ENCODE measurements around the gene WNT5A. TPM values are rescaled to one million over a fixed set of nuclear protein-coding genes. Genes with fewer than 3 reads are reported as not detected.

Gene WNT5A
- total RNA-seq, 1 donor from 2014 or later, result 3.3 TPM

DNA sequence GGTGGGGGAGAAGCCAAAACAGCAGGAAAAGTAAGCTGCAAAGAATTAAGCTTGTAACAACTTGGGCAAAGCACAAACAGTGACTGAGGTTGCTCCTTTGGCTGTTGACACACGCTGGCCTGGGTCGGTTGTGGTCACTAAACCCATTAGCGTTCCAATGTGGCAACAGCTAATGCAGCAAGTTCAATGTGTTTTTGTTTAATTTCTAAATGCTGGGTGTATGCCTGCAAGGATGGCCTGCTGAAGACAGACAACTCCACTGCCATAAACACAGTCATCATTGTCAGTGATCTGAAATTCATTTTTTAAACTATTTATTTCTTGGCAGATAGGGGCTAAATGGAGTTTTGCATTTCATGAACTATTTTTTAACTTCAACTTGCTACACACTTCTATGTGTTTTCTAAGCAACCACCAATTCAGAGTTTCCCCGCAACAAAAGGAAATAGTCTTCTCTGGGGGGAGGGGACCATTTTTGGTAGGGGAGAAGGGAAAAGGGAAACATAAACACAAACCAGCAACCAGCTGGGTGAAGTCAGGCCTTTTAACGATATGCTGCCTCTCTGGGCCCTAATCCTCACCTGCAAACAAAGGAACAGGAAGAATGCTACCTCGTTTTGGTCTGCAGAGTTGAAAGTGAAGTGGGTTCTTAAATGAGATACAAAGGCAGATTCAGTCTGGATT is 34.8 kb upstream of the WNT5A start:
- Histone ChIP-seq H3K27ac (no peak overlapping the region), H3K4me1 (peaks cover 27% of the 10 kb centered on the region), H3K9ac (no peak overlapping the region), H2AFZ (replicated peaks) (no peak overlapping the region), H4K20me1 (ENCODE audit: low read depth) (peaks cover 9% of the 10 kb centered on the region), H3F3A (ENCODE audit: low read depth) (peaks cover 19% of the 10 kb centered on the region), H3K4me3 (no peak overlapping the region), H3K79me2 (ENCODE audit: low read depth) (no peaks in the 10 kb centered on the region), H3K36me3 (no peaks in the 10 kb centered on the region), H3K27me3 (no peaks in the 10 kb centered on the region), H3K9me3 (ENCODE audit: low read depth) (no peaks in the 10 kb centered on the region), H3K4me2 (peak overlapping the region; percentile 55)
- Mint-ChIP-seq H3K27ac (no peak overlapping the region), H3K36me3 (no peaks in the 10 kb centered on the region), H3K27me3 (ENCODE audit: insufficient read depth, low read depth) (peaks cover 9% of the 10 kb centered on the region), H3K4me1 (peaks cover 44% of the 10 kb centered on the region), H3K9me3 (no peaks in the 10 kb centered on the region), H3K4me3 (no peak overlapping the region)
- no peak for TF ChIP-seq EZH2phosphoT487 (IDR thresholded peaks at IDR 0.05)
- peak; percentile 35 for DNase-seq (ENCODE audit: low spot score)

DNA sequence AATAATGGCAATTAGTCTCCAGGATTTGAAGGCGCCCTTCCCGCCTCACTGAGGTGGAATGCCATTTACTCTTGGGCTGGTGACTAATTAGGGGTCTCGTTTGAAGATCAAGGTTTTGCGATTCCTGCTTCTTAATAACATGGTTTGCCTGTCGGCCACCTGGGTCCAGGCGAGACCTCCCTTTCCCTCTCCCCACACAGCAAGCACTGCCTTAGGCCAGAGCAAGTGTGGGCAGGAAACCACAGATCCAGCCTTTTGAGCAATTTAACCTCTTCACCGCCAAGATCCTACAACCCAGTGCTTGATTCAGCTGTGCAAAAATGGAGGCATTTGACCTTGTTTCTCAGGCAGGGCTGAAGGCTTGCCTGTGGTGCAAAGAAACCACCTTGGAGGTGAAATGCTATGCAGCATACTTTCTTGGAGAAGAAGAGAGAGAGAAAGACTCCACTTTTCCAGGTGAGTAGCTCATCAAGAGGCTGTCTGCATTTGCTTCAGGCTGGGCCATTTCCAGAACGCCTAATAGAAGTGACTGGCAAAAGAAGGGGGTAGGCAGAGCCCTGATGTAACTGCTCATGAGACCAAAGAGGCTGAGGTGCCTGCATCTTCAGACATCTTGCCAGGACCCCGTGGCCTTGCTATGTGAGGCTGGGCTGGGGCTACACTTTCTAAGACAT is 34.1 kb upstream of the WNT5A start:
- TF ChIP-seq EZH2phosphoT487 (IDR thresholded peaks at IDR 0.05) (no peak), EZH2 (IDR thresholded peaks at IDR 0.05) (no peak)
- TF ChIP-seq, protein P1, sequence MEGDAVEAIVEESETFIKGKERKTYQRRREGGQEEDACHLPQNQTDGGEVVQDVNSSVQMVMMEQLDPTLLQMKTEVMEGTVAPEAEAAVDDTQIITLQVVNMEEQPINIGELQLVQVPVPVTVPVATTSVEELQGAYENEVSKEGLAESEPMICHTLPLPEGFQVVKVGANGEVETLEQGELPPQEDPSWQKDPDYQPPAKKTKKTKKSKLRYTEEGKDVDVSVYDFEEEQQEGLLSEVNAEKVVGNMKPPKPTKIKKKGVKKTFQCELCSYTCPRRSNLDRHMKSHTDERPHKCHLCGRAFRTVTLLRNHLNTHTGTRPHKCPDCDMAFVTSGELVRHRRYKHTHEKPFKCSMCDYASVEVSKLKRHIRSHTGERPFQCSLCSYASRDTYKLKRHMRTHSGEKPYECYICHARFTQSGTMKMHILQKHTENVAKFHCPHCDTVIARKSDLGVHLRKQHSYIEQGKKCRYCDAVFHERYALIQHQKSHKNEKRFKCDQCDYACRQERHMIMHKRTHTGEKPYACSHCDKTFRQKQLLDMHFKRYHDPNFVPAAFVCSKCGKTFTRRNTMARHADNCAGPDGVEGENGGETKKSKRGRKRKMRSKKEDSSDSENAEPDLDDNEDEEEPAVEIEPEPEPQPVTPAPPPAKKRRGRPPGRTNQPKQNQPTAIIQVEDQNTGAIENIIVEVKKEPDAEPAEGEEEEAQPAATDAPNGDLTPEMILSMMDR (IDR thresholded peaks at IDR 0.05), result no peak
- peak overlapping the region; percentile 55 for H3K4me2 ChIP-seq

DNA sequence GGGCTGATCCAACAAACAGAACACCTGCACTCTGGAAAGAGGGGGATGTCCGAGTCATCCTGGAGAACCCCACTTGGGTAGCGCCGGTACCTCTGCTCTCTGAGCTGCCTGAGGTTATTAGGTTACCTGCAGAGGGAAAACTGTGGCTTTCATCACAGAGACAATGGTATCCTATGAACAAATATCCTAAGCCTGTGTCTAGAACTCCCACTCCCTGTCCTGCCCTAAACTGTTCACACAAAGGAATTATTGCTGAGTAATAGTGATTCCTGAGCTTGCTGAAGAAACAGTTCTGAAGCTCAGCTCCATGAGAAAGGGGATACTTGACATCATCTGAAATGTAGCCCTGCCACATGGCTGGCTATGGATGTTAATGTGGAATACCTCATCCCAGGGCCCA is 31.9 kb upstream of the WNT5A start:
- no peaks in the 10 kb centered on the region for H3K36me3 Mint-ChIP-seq
- no peaks in the 10 kb centered on the region for H3K9me3 Mint-ChIP-seq
- H4K20me1 ChIP-seq (ENCODE audit: low read depth), result peaks cover 9% of the 10 kb centered on the region
- H3K4me3 ChIP-seq, result no peak overlapping the region
- DNase-seq (ENCODE audit: low spot score), result no peak
- H3K4me2 ChIP-seq, result no peak overlapping the region
- no peaks in the 10 kb centered on the region for H3K79me2 ChIP-seq (ENCODE audit: low read depth)
- H3K4me1 ChIP-seq, result peaks cover 30% of the 10 kb centered on the region
- H3K27ac Mint-ChIP-seq, result peak overlapping the region; percentile 28
- peaks cover 4% of the 10 kb centered on the region for H3K27me3 Mint-ChIP-seq (ENCODE audit: insufficient read depth, low read depth)
- peaks cover 19% of the 10 kb centered on the region for H3F3A ChIP-seq (ENCODE audit: low read depth)
- H3K4me3 Mint-ChIP-seq, result no peak overlapping the region
- H3K4me1 Mint-ChIP-seq, result peaks cover 59% of the 10 kb centered on the region
- no peaks in the 10 kb centered on the region for H3K27me3 ChIP-seq
- H3K9me3 ChIP-seq (ENCODE audit: low read depth), result no peaks in the 10 kb centered on the region
- TF ChIP-seq, protein P1 (IDR thresholded peaks at IDR 0.05), result no peak
- TF ChIP-seq EZH2 (IDR thresholded peaks at IDR 0.05) (no peak), EZH2phosphoT487 (IDR thresholded peaks at IDR 0.05) (no peak)
- no peak overlapping the region for H3K9ac ChIP-seq
- no peak overlapping the region for H3K27ac ChIP-seq
- no peaks in the 10 kb centered on the region for H3K36me3 ChIP-seq
- no peak overlapping the region for H2AFZ ChIP-seq (replicated peaks)

More for the DNA sequence above, 34.1 kb upstream of the WNT5A start:
- Histone ChIP-seq H3K4me1 (peaks cover 29% of the 10 kb centered on the region), H3F3A (ENCODE audit: low read depth) (peaks cover 19% of the 10 kb centered on the region), H3K27me3 (no peaks in the 10 kb centered on the region), H3K79me2 (ENCODE audit: low read depth) (no peaks in the 10 kb centered on the region), H3K36me3 (no peaks in the 10 kb centered on the region), H3K4me3 (no peak overlapping the region), H4K20me1 (ENCODE audit: low read depth) (peaks cover 9% of the 10 kb centered on the region), H3K27ac (no peak overlapping the region), H2AFZ (replicated peaks) (no peak overlapping the region), H3K9ac (no peak overlapping the region), H3K9me3 (ENCODE audit: low read depth) (no peaks in the 10 kb centered on the region)
- no peak for DNase-seq (ENCODE audit: low spot score)
- H3K4me1 Mint-ChIP-seq, result peaks cover 50% of the 10 kb centered on the region
- H3K27ac Mint-ChIP-seq, result no peak overlapping the region
- no peaks in the 10 kb centered on the region for H3K9me3 Mint-ChIP-seq
- peaks cover 9% of the 10 kb centered on the region for H3K27me3 Mint-ChIP-seq (ENCODE audit: insufficient read depth, low read depth)
- no peak overlapping the region for H3K4me3 Mint-ChIP-seq
- no peaks in the 10 kb centered on the region for H3K36me3 Mint-ChIP-seq

DNA sequence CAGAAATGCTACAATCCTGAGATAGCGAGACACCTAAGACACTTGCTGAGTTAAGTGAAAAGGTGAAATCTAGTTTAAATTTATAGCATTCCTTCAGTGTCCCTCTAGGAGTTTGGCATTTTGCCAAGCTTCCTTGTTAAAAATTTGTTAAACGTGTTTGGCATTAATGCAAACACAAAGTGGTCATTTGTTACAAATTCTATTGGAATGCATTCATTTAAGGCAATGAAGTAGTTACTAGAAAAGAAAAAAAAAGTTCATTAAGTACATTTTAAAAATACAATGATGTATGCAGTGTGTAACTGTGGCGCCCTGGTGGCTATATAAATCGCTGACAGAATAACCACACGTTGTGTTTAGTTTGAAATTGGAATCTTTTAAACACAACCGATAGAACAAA is 31.3 kb upstream of the WNT5A start:
- Histone ChIP-seq H3K27ac (no peak overlapping the region), H3K79me2 (ENCODE audit: low read depth) (no peaks in the 10 kb centered on the region), H3K9me3 (ENCODE audit: low read depth) (no peaks in the 10 kb centered on the region), H2AFZ (replicated peaks) (no peak overlapping the region), H3K4me2 (no peak overlapping the region), H3K4me1 (peaks cover 30% of the 10 kb centered on the region), H3F3A (ENCODE audit: low read depth) (peaks cover 19% of the 10 kb centered on the region), H3K36me3 (no peaks in the 10 kb centered on the region), H3K9ac (no peak overlapping the region), H4K20me1 (ENCODE audit: low read depth) (peaks cover 9% of the 10 kb centered on the region), H3K4me3 (no peak overlapping the region), H3K27me3 (no peaks in the 10 kb centered on the region)
- peaks cover 58% of the 10 kb centered on the region for H3K4me1 Mint-ChIP-seq
- no peaks in the 10 kb centered on the region for H3K9me3 Mint-ChIP-seq
- no peak for DNase-seq (ENCODE audit: low spot score)
- H3K36me3 Mint-ChIP-seq, result no peaks in the 10 kb centered on the region
- TF ChIP-seq, protein P1 (IDR thresholded peaks at IDR 0.05), result no peak
- TF ChIP-seq EZH2 (IDR thresholded peaks at IDR 0.05) (no peak), EZH2phosphoT487 (IDR thresholded peaks at IDR 0.05) (no peak)
- H3K27ac Mint-ChIP-seq, result no peak overlapping the region
- peaks cover 2% of the 10 kb centered on the region for H3K27me3 Mint-ChIP-seq (ENCODE audit: insufficient read depth, low read depth)
- H3K4me3 Mint-ChIP-seq, result no peak overlapping the region

Measured in neural progenitor cell (in vitro differentiated cells).